DND-41 (cell line): Measurements from ENCODE around the gene SLC30A10.

Experiments
- ATAC-seq: fragments of 200-7000 bp; cut with Tn5 transposase; 3 replicates; pipeline ENCODE4 v1.9.1; 2021; ENCODE audit warnings: low read depth; ENCODE audit not compliant: insufficient read depth
- DNase-seq: peaks from one replicate; pipeline ENCODE4 v3.0.0-alpha.2; 2020
- H2AFZ ChIP-seq: 2 replicates; pipeline ENCODE4 v1.6.0; 2012; ENCODE audit warnings: low read depth, low read length
- H3K27ac ChIP-seq: 2 replicates; pipeline ENCODE4 v1.5.1; 2012; ENCODE audit warnings: low read length, inconsistent platforms
- H3K27me3 ChIP-seq: fragments of 200-600 bp; sonication (generic); 2 replicates; pipeline ENCODE4 v1.6.0; 2012; ENCODE audit warnings: low read length, mild to moderate bottlenecking, inconsistent platforms; ENCODE audit not compliant: insufficient read depth, poor library complexity
- H3K36me3 ChIP-seq: 2 replicates; pipeline ENCODE4 v1.5.1; 2012; ENCODE audit warnings: low read length, inconsistent platforms; ENCODE audit not compliant: insufficient read depth
- H3K4me1 ChIP-seq: 2 replicates; pipeline ENCODE4 v1.5.1; 2012; ENCODE audit warnings: mild to moderate bottlenecking, low read length; ENCODE audit not compliant: insufficient read depth
- H3K4me2 ChIP-seq: 2 replicates; pipeline ENCODE4 v1.6.0; 2012; ENCODE audit warnings: mild to moderate bottlenecking, moderate library complexity, low read length, inconsistent platforms; ENCODE audit not compliant: insufficient read depth
- H3K4me3 ChIP-seq, 2 experiments: fragments of 200-600 bp in 1 of 2; shearing (Covaris generic) in 1 of 2; 2 replicates each; pipeline ENCODE4 v1.5.1; 2012 to 2016; ENCODE audit warnings: inconsistent platforms in 2 of 2, low read length in 2 of 2, mild to moderate bottlenecking in 2 of 2, low read depth in 1 of 2, moderate library complexity in 1 of 2
- H3K79me2 ChIP-seq: 2 replicates; pipeline ENCODE4 v1.6.0; 2012; ENCODE audit warnings: low read length, inconsistent platforms; ENCODE audit not compliant: insufficient read depth
- H3K9ac ChIP-seq: 2 replicates; pipeline ENCODE4 v1.6.0; 2012; ENCODE audit warnings: low read depth, mild to moderate bottlenecking, inconsistent platforms, low read length, moderate library complexity
- H3K9me3 ChIP-seq: 2 replicates; pipeline ENCODE4 v1.5.1; 2012; ENCODE audit warnings: low read length, moderate library complexity, mild to moderate bottlenecking, inconsistent platforms; ENCODE audit not compliant: insufficient read depth, severe bottlenecking
- H4K20me1 ChIP-seq: 2 replicates; pipeline ENCODE4 v1.6.0; 2012; ENCODE audit warnings: low read length; ENCODE audit not compliant: insufficient read depth
- CTCF ChIP-seq: IDR thresholded peaks from 2 replicates; pipeline ENCODE4 v1.5.1; 2012; ENCODE audit warnings: borderline replicate concordance, low read length, moderate library complexity, mild to moderate bottlenecking; ENCODE audit not compliant: poor library complexity, severe bottlenecking; ENCODE audit errors: extremely low read depth
- EZH2 ChIP-seq: IDR thresholded peaks from 3 replicates; pipeline ENCODE4 v1.6.1; 2012; ENCODE audit warnings: borderline replicate concordance, low read depth, mild to moderate bottlenecking, moderate library complexity, low read length, inconsistent platforms; ENCODE audit not compliant: severe bottlenecking

The SLC30A10 gene

GRCh38 chr1:219926363-219926998 is 1.9 kb downstream of the SLC30A10 start:
- H3K27ac ChIP-seq, result no peak overlapping the region
- no peaks in the 10 kb centered on the region for H3K36me3 ChIP-seq
- no peak overlapping the region for H2AFZ ChIP-seq
- no peaks in the 10 kb centered on the region for H3K27me3 ChIP-seq
- no peak overlapping the region for H3K4me3 ChIP-seq
- no peak overlapping the region for H3K9ac ChIP-seq
- H3K4me1 ChIP-seq, result no peaks in the 10 kb centered on the region
- DNase-seq, result no peak
- no peaks in the 10 kb centered on the region for H3K79me2 ChIP-seq
- no peaks in the 10 kb centered on the region for H4K20me1 ChIP-seq
- H3K4me2 ChIP-seq, result no peak overlapping the region
- no peak for ATAC-seq
- H3K9me3 ChIP-seq, result peaks cover 2% of the 10 kb centered on the region
- TF ChIP-seq CTCF (no peak), EZH2 (no peak)

DNA sequence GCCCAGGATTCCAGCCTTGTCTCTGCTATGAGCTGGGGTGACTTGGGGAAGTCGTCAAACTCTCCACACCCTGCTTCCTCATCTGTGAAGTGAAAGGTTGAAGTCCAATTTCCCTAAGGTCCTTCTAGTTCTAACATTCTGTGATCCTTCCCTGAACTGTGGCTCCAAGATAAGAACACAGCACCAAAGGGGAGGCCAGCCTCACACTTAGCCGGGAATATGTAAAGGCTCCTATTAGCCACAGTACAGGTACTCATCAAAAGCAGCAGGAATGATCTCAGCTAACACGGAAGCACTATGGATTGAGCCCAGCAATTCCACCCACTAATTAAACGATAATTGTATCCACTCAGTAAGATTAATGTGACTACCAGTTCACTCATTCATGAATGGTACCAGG is 4.0 kb downstream of the SLC30A10 start:
- Histone ChIP-seq H3K36me3 (no peaks in the 10 kb centered on the region), H2AFZ (no peak overlapping the region), H4K20me1 (no peaks in the 10 kb centered on the region), H3K9ac (no peak overlapping the region), H3K4me2 (no peak overlapping the region), H3K4me1 (no peaks in the 10 kb centered on the region), H3K27me3 (no peaks in the 10 kb centered on the region), H3K9me3 (peaks cover 2% of the 10 kb centered on the region), H3K79me2 (no peaks in the 10 kb centered on the region), H3K4me3 (no peak overlapping the region), H3K27ac (no peak overlapping the region)
- DNase-seq, result no peak
- ATAC-seq, result no peak
- TF ChIP-seq CTCF (no peak), EZH2 (no peak)

DNA sequence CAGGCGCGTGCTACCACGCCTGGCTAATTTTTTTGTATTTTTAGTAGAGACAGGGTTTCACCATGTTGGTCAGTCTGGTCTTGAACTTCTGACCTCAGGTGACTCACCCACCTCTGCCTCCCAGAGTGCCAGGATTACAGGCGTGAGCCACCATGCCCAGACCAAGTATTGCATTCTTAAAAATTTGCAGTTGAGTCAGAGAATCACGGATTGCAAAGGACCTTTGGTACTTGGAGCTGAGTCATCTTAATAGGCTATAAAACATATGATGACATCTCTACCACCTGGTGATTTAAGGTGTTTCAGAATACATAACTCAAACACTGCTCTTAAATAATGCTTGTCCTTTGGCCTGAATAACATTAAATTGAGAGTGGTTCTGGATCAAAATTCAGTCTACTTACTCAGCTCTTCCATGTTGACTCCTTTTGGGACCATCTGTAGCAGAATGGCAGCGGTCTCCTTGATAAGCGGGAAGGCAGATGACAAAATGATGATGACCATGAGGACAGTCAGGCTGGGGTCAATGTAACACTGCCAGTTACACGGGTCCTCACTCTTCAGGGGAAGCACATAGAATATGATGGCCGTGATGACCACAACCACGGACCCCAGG is 10.4 kb downstream of the SLC30A10 start:
- H3K36me3 ChIP-seq, result no peaks in the 10 kb centered on the region
- H3K79me2 ChIP-seq, result no peaks in the 10 kb centered on the region
- H3K27ac ChIP-seq, result no peak overlapping the region
- no peak overlapping the region for H3K9ac ChIP-seq
- H3K4me2 ChIP-seq, result no peak overlapping the region
- H4K20me1 ChIP-seq, result no peaks in the 10 kb centered on the region
- no peaks in the 10 kb centered on the region for H3K9me3 ChIP-seq
- ATAC-seq, result no peak
- no peak for TF ChIP-seq EZH2
- TF ChIP-seq CTCF, result no peak
- no peaks in the 10 kb centered on the region for H3K27me3 ChIP-seq
- DNase-seq, result no peak
- H3K4me3 ChIP-seq, result no peak overlapping the region
- H2AFZ ChIP-seq, result no peak overlapping the region
- H3K4me1 ChIP-seq, result no peaks in the 10 kb centered on the region
